ENCODE data around the gene FMN2.

Gene FMN2

DNA sequence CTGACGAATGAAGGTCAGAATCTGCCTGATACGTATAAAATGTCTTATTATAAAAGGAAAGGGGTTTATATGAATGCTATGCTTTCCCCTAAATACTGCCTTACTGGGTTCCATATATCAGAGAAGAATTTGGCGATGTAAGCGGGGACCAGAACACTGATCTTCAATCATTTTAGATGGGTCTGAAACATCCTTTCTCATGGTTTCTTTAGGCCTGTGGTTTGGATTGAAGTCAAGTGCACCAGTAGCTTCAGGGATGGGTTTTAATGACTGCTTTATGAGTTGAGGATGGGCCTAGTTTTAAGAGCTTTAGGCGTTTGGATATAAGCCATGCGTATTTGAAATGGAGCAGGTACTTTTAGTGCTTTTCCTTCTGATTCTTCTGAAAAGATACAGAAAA is 6.9 kb downstream of the FMN2 start:
- no peak for DNase-seq (ENCODE audit: low read depth)

DNA sequence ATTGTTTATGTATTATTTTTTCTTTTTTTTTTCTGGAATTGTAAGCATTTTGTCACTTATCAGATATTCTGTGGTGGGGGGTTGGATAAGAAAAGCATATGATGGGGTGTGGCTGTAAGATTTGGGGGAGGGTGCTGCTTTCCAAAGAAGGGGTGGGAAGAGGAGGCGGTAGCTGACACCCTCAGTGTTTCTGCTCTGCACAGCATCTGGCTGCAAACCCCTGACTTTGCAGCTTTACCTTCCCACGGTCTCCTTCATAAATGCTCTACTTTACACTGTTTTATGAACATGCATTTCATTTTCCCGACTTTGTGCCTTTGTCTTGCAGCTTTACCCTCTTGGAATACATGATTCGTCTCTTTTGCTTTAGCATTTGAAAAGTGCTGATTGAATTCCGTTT is 7.6 kb downstream of the FMN2 start:
- DNase-seq (ENCODE audit: low read depth): no peak

DNA sequence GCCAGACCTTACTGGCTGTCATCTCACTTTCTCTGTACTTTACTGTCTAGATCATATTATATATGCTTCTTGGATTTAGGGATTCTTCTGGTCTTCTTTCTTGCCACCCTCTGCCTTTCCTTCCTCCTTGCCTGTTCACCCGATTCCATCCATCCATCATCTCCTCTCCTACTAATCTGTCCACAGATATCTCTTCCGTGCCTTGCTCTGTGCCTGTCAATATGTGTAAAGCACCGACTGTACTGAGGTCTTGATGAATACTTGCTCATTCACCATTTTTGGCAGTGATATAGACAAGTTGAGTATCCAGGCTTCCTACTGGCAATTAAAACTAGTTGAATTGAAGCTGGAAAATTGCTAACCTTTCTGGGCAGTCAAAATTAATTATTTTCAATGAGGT is 8.1 kb downstream of the FMN2 start:
- no peak for DNase-seq (ENCODE audit: low read depth)

DNA sequence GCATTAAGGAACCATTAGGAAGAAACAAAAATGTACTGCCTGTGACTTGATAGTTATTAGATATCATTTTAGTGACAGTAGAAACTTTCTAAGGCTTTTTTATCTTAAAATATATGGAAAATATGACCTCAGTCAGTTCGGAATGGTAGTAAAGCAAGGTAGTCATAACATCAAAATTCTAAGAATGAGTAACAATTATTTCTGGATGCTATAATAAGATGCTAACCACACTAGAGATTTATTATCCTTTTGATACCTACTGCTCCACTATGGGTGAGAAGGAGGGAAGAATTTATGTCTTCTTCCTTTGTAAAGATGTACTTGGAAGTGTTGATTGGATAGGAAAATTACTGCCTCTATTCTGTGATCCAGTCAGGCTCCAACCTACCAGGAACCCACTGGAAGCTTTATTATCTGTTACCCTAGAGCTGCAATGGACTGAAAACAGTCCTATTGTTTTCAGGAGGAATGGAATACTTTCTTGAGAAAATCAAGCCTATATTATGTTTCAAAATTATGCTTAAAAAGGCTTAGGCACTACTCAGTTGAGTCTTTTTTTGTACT is 8.8 kb downstream of the FMN2 start:
- DNase-seq (ENCODE audit: low read depth): no peak

DNA sequence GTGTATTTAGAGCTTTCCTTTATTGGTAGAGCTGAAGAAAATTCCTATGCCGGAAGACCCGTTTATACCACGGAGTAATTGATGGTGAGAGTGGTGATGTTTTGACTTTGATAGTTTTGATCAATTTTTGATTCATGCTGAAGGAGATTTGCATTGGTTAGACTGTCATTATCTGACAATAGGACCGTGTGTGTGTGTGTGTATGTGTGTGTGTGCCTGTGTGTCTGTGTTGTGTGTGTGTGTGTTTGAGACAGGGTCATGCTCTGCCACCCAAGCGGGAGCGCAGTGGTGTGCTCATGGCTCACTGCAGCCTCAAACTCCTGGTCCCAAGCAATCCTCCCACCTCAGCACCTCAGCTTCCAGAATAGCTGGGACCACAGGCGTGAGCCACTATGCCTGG is 9.6 kb downstream of the FMN2 start:
- no peak for DNase-seq (ENCODE audit: low read depth)

DNA sequence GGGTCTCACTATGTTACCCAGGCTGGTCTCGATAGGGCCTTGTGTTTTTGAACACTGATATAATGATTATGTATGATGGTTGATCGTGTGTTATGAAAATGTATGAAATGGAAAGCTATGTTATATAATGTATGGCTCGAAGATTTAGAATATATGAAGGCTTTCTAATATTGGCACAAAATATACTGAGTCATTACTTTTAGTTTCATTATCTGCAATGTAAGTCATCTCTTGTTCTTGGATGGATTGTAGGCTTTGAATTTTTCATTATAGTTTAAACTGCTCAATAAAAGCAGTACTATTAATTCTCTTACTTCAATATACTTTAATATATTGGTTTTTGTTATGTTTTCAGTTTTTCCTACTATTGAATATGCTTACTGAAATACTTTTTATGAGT is 10.1 kb downstream of the FMN2 start:
- no peak for DNase-seq (ENCODE audit: low read depth)

DNA sequence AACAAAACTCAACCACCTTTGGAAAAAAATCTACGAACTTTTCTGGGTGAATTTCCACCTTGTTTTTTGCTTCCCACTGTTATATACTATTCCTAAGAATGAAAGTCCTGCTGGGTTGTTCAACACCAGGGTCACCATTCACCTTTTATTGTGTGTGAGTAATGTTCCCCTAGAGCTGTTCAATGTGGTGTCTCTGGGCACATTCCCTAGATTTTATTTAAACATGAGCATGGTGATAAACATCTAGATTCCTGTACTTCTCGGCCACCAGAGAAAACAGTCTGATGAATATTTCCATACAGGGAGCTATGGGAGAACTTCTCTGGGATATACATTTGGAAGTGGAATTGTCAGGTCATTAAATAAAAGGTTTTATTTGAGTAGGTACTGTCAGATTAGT is 13.0 kb downstream of the FMN2 start:
- DNase-seq (ENCODE audit: low read depth): no peak

DNA sequence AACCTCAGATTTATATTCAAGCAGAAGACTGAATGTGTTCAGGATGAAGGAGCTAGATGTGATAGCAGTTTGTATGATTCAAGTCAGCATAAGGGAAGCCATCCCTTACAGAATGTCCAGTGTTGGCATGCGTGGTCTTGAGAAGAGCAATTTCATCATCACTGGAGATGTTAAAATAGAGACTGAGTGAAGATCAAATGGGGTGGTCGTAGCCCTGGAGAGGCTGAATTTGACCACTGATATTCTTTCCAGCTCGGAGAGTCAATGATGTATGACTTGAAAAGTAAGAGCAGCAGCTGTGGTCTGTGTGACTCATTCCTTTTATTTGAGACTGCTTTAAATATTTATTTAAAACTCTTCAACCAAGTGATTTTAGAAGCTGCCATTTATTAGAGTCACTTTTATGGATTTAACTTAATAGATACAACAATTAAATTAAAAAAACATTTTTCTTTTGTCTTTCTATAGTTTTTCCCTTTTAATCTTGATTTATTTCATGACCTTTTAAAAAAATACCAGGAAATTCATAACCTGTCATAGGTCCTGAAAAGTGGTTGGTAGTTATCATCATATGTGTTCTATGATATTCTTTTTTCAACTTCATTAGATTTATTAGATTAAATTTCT is 15.5 kb downstream of the FMN2 start:
- DNase-seq (ENCODE audit: low read depth): peak; percentile 8

DNA sequence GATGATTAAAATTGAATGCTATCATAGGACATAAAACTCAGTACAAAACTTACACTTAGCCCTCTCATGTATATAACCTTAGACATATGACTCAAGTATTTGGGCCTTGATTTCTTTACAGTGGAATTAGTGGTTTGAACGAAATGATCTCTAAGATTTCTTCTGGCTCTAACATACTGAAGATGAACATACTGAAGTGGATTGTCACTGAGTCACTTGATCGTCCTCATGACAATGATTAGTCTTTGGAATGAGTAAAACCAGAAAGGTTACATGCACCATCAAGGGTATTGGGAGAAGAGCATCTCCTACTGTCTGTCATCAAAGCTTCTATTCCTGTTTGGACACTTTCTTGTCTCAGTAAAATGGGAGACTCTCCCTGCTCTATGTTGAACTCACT is 17.4 kb downstream of the FMN2 start:
- DNase-seq (ENCODE audit: low read depth): no peak

DNA sequence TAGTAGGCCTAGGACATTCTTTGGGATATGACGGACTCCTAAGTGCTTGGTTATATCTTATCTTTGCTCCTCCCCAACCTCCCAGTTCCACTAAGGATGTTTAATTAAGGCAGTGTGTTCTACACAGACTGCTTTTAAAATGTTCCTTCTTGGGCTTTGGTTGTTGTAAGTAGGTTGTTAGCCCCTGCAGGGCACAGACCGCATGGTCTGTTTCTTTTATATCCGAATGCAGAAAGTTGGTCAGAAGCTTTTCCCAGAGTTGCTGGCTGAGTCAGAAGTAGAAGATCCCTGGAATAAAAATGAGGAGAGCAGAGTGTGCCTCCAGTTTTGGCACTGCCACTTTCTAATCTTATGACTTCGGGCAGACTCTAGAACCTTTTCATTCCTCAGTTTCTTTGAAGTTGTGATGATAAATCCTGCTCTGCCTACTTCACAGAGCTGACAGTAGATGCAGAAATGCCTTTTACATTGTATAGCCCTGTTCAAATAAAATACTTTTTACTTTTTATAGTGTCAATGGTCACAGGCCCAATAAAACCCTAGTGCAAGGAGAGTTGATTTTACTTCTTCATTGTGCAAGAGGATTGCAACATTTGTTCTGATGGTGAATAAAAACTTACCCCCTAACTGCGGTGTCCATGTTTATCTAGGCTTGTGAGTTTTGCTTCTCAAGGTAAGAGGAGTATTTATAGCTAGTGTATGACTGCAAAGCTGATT is 18.4 kb downstream of the FMN2 start:
- DNase-seq (ENCODE audit: low read depth): no peak

DNA sequence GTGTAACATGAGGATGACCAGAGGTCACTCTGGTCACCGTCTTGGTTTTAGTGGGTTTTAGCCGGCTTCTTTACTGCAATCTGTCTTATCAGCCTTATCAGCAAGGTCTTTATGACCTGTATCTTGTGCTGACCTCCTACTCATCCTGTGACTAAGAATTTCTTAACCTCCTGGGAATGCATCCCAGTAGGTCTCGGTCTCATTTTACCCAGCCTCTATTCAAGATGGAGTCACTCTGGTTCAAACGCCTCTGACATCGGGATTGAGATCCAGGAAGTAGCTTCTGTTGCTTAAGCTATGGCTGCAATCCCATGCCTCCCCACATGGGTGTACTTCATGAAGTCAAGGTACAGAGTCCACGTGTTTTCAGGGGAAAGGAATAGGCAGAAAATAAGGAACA is 19.9 kb downstream of the FMN2 start:
- no peak for DNase-seq (ENCODE audit: low read depth)

DNA sequence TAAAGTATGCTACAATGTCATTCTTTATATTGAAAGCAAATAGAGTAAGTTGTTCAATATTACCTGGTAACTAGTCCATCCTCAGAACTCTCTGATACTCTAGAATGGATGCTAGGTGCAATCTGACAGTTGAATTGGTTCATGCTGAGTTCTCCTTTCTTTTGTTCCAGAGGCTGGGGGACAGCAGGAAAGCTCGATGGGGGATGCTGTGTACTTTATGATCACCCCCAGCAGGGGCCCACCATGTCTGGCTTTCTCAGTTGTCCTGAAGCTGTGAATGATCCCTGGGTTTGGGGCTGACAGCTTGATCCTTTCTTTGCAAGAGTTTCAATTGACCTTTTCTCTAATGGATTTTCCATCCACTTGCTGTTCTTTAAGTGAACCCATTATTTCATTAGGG is 22.5 kb downstream of the FMN2 start:
- no peak for DNase-seq (ENCODE audit: low read depth)

DNA sequence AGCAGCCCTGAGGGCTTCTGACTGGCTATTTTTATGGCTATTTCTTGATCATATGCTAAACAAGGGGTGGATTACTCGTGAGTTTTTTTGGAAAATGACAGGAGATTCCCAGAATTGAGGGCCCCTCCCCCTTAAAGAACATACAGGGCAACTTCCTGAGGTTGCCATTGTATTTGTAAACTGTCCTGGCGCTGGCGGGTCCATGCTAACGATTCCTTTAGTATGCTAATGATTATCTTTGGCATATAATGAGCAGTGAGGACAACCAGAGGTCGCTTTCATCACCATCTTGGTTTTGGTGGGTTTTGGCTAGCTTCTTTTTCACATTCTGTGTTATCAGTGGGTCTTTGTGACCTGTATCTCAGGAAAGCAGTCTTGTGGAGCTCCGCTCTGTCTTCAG is 24.1 kb downstream of the FMN2 start:
- DNase-seq (ENCODE audit: low read depth): no peak

DNA sequence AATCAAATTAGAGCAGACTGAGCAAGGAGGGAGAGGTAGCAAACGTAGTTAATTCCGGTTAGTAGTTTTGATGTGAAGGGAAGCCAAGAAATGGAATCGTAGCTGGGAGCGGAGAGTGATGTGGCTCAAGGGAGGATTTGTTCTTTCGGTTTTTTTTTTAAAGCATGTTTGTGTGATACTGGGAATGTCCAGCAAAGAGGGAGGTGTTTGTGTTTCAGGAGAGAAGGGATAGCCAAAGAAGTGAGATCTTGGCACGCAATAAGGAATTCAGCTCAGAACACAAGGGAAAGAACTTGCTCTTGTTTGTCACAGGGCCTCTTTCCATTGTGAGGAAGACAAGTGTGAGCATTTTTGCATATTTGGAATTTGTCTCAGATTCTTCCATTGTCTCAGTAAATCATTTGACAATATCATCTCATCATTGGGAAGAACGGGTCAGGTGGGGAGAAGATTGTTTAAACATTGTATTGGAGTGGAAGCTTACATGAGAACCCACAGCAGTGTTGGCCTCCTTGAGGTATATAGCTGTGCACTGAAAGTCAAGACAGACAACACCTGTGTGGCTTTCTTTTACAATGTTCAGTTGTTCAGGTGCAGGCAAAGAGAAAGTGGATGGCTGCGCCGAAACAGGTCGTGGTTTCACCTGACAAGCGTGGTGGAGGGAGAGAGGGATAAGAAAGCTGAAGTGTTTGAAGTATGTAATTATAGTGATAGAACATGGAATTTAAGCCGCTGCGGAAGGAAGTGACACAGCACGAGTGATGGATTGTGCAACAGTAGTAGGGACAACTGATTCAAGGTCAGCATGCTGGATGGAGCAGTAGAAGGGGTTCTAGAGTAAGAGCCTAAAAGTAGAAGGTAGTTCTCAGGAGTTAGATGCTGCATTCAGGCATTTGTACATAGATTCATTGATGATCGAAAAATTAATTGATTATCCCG is 25.4 kb downstream of the FMN2 start:
- DNase-seq (ENCODE audit: low read depth): no peak

DNA sequence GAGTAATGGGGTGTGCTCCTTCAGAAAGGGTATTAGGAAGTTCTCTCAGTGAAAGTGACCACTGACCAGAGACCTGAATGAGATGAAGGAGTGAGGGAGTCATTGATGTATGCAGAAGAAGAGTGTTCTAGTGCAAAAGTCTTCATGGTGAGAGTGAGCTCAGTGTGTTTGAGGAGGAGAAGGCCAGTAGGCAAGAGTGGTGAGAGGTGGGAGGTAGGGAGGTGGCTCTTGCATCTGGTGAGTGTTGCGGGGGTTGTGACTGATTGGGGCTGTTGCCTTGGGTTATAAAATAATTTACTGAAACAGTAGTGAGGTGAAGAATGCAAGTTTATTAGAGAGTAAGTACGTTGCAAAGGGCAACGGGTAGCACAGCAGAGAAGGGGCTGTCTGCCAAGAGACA is 26.2 kb downstream of the FMN2 start:
- no peak for DNase-seq (ENCODE audit: low read depth)

DNA sequence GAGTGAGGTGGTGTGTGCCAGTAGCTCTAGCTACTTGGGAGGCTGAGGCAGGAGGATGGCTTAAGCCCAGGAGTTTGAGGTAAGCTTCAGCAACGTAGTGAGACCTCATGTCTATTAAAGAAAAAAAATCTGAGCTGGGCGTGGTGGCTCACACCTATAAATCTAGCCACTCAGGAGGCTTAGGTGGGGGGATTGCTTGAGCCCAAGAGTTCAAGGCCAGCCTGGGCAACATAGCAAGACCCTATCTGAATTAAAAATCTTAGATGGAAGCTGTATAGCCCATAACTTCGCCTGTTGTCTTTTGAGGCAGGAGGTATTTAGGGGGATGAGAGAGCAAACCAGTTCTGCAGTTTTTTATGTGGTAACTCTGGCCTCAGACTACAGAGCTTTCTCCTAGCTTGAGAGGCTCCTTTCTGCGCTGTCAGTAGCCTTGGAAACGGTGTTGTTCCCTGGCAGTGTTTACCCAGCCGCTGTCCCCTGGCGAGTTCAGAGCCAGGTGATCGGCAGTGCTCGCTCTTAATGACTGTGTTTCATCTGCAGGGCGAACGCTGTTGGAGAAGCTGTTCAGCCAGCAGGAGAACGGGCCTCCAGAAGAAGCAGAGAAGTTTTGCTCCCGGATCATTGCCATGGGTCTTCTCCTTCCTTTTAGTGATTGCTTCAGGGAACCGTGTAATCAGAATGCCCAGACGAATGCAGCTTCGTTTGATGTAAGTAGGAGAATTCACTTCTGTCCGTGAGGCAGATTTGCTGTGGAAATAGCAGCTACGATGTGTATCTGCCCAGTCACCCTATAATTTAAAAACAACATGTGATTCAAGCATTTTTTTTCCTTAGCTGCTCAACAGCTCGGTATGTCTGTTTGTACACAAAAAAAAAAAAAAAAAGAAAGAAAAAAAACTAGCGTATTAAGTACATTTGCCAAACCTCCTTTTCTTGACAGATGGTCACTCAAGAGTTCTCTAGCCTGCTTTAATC is 31.2 kb downstream of the FMN2 start:
- peak; percentile 35 for DNase-seq (ENCODE audit: low read depth)

DNA sequence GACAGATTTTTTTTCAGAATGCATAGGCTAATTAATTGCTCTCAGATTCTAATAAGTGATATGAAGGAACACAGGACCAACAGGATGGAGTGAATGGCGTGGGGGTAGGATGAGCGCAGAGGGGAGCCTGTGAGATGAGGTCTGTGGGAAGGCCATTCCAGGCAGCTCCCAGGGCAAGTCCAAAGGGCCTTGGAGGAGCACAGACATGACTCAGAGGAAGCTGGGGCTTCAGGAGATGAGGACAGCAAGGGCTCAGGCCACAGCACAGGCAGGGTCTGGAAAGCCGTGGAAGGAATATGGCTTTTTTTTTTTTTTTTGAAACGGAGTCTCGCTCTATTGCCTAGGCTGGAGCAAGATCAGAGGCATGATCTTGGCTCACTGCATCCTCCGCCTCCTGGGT is 35.1 kb downstream of the FMN2 start:
- DNase-seq (ENCODE audit: low read depth): no peak

DNA sequence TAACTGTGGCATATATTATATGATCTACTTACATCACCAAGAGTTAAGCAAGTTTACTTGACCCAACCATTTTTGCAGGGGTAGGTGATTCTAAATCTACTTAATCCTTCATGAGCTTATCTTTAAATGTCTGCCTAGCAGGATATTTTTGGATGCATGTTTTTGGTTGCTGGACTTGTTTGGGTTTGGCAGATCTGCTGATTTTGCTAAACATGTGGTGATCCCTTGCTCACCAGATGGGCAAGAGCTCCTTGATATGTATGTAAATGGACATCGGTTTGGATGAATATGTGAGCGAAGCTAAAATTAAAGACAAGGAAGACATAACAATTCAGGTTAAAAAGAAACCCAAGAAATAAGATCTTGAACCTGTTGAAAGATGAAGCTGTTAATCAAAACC is 36.7 kb downstream of the FMN2 start:
- DNase-seq (ENCODE audit: low read depth): peak; percentile 17

DNA sequence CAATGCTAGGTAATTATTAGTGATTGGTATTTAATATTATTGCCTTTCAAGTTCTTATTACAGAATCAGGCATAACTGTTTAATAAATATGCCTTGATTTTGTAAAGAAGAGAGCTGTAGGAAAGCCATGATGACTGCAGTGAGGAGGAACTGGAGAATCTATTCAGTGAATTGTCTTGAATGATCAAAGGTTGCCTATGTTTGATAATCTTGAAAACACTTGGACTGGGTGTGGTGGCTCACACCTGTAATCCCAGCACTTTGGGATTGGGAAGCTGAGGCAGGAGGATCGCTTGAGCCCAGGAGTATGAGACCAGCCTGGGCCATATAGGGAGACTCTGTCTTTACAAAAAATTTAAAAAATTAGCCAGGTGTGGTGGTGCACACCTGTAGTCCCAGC is 42.4 kb downstream of the FMN2 start:
- DNase-seq (ENCODE audit: low read depth): no peak

DNA sequence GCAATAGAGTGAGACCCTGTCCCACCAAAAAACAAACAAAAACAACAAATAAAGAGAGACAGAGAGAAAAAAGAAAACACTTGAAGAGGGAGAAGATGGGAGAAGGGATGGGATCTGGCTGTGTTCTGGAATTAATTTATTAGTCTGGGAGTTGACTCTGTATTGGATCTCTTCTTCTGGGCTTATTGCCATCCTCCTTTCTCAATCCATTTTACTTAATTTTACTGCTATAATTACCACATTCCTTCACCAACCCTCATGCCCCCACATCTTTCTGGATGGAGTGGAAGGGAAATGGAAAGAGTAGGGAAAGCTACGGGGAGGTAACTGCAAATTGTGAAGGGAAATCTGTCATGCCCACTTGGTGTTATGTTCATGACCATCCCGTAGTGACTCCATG is 42.9 kb downstream of the FMN2 start:
- peak; percentile 63 for DNase-seq (ENCODE audit: low read depth)

DNA sequence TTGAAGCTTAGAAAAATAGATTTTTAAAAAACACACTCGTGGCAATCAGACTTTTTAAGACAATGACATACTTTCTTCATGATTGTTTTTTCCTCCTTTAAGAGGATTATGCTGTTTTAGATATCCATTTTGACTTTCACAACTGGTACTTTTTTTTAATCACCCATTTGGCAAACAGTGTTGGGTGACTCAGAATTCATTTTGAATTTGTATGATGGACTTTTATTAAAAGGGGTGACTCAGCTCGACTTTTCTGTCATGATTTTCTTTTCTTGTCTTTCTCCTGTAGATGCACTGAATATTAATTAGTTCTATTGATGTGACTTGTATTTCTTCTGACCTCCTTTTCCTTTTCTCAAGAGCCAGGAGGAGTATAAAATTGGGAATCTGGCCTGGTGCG is 44.7 kb downstream of the FMN2 start:
- no peak for DNase-seq (ENCODE audit: low read depth)

DNA sequence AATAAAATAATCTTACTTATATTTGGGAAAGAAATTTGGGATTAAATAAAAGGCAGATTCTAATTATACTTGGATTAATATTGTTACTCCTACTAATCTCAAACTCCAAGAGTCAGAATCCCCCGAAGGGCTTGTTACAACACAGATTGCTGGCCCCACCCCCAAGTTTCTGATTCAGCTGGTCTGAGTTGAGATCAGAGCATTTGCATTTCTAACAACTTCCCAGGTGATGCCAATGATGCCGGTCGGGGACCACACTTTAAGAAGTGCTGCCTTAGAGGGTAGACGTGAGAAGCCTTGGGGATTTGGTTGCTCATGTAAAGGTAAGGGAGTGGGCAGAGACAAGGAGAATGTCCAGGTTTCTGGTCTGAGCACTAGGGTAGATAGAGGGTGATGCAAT is 47.2 kb downstream of the FMN2 start:
- DNase-seq (ENCODE audit: low read depth): no peak
